Endothelial cell of umbilical vein (primary cell): ENCODE results near the gene PRPF39. TPM values are rescaled to one million over a fixed set of nuclear protein-coding genes. Genes with fewer than 3 reads are reported as not detected.

Experiments
- BruUV-seq: library from RNA; stranded (reverse); fragments of 400-500 nt; replicated peaks from 2 replicates; lab custom pipeline; 2021; lab: Mats Ljungman, UMichigan
- CTCF ChIA-PET: fragments of 300-600, 350-600 bp; sonication (Branson Sonifier 250); formaldehyde crosslinking; loops from one replicate; lab custom pipeline; 2021; ENCODE audit warnings: antibody characterized with exemption, inconsistent platforms; lab: Charles Lee
- POLR2A ChIA-PET: fragments of 300-600, 350-600 bp; sonication (Branson Sonifier 250); formaldehyde crosslinking; loops from one replicate; lab custom pipeline; 2021; ENCODE audit warnings: antibody characterized with exemption, inconsistent platforms; lab: Charles Lee
- DNase-seq: peaks from one replicate; pipeline ENCODE4 v3.0.0-alpha.2; 2011; ENCODE audit warnings: low read depth, low spot score
- FAIRE-seq: peaks from 2 replicates; lab custom pipeline; 2011; peaks lifted over from hg19 to GRCh38; lab: Jason Lieb, UNC
- H2AFZ ChIP-seq: 2 replicates; pipeline ENCODE4 v1.6.0; 2012; ENCODE audit warnings: low read depth, low read length, control low read depth, inconsistent platforms
- H3K27ac ChIP-seq: 2 replicates; pipeline ENCODE4 v1.5.1; 2011; ENCODE audit warnings: low read depth, mild to moderate bottlenecking, control low read depth, low read length, moderate library complexity; ENCODE audit not compliant: insufficient read depth
- H3K27me3 ChIP-seq, 2 experiments: 2 replicates each; pipeline versions ENCODE4 v1.6.0 to v1.6.1; 2011; ENCODE audit warnings: low read length in 2 of 2, mixed read lengths in 1 of 2; ENCODE audit not compliant: control insufficient read depth in 2 of 2, insufficient read depth in 2 of 2
- H3K36me3 ChIP-seq, 2 experiments: 2 replicates in 1 of 2; 3 replicates in 1 of 2; pipeline ENCODE4 v1.5.1; 2011; ENCODE audit warnings: low read length in 2 of 2, mild to moderate bottlenecking in 1 of 2, moderate library complexity in 1 of 2; ENCODE audit not compliant: control insufficient read depth in 2 of 2, insufficient read depth in 2 of 2; ENCODE audit errors: extremely low read depth in 1 of 2
- H3K4me1 ChIP-seq: 3 replicates; pipeline ENCODE4 v1.5.1; 2011; ENCODE audit warnings: mild to moderate bottlenecking, low read length; ENCODE audit not compliant: control insufficient read depth, insufficient read depth; ENCODE audit errors: extremely low read depth
- H3K4me2 ChIP-seq: 2 replicates; pipeline ENCODE4 v1.6.1; 2011; ENCODE audit warnings: low read length, control low read depth, mixed read lengths; ENCODE audit not compliant: insufficient read depth
- H3K4me3 ChIP-seq, 3 experiments: fragments of 200-600 bp in 1 of 3; sonication (generic), shearing (Covaris generic) in 1 of 3; replicated peaks in 1 of 3; 2 replicates each; pipeline ENCODE4 v1.5.1; 2011 to 2016; ENCODE audit warnings: control low read depth in 3 of 3, low read length in 3 of 3, mild to moderate bottlenecking in 2 of 3, inconsistent platforms in 1 of 3, low read depth in 1 of 3, moderate library complexity in 1 of 3; ENCODE audit not compliant: insufficient read depth in 1 of 3
- H3K79me2 ChIP-seq: 2 replicates; pipeline ENCODE4 v1.6.0; 2012; ENCODE audit warnings: low read length, inconsistent platforms; ENCODE audit not compliant: control insufficient read depth, insufficient read depth
- H3K9ac ChIP-seq: replicated peaks from 2 replicates; pipeline ENCODE3; 2011; ENCODE audit warnings: low read length, control low read depth; ENCODE audit not compliant: insufficient read depth; ENCODE audit errors: extremely low read depth
- H3K9me1 ChIP-seq: replicated peaks from 3 replicates; pipeline ENCODE4 v1.6.0; 2011; ENCODE audit warnings: mild to moderate bottlenecking, low read length; ENCODE audit not compliant: control insufficient read depth, insufficient read depth; ENCODE audit errors: extremely low read depth
- H3K9me3 ChIP-seq: replicated peaks from 2 replicates; pipeline ENCODE4 v1.5.1; 2012; ENCODE audit warnings: low read length, inconsistent platforms; ENCODE audit not compliant: control insufficient read depth, insufficient read depth
- H4K20me1 ChIP-seq: replicated peaks from 2 replicates; pipeline ENCODE3; 2011; ENCODE audit warnings: mild to moderate bottlenecking, low read length; ENCODE audit not compliant: control insufficient read depth, insufficient read depth; ENCODE audit errors: extremely low read depth
- EZH2 ChIP-seq: IDR thresholded peaks from 2 replicates; pipeline ENCODE4 v1.6.1; 2012; ENCODE audit warnings: borderline replicate concordance, low read depth, mild to moderate bottlenecking, moderate library complexity, low read length, inconsistent platforms; ENCODE audit not compliant: severe bottlenecking
- FOS ChIP-seq: IDR thresholded peaks from 2 replicates; pipeline ENCODE4 v1.6.1; 2011; ENCODE audit warnings: mild to moderate bottlenecking, low read length, moderate library complexity, borderline replicate concordance; ENCODE audit not compliant: insufficient read depth
- GATA2 ChIP-seq: IDR thresholded peaks from 2 replicates; pipeline ENCODE4 v1.7.0; 2011; ENCODE audit warnings: low read depth, mild to moderate bottlenecking, moderate library complexity, mixed read lengths, low read length; ENCODE audit not compliant: insufficient read length, insufficient read depth
- JUN ChIP-seq: IDR thresholded peaks from 2 replicates; pipeline ENCODE4 v1.6.1; 2011; ENCODE audit warnings: borderline replicate concordance, low read depth; ENCODE audit not compliant: insufficient read length, insufficient read depth
- MYC ChIP-seq: IDR thresholded peaks from one replicate; pipeline ENCODE4 v1.6.1; 2011; ENCODE audit warnings: mild to moderate bottlenecking, low read depth, low read length
- POLR2A ChIP-seq: IDR thresholded peaks from 2 replicates; pipeline ENCODE4 v1.6.1; 2012; ENCODE audit warnings: low read depth, mild to moderate bottlenecking, control low read depth, low read length
- POLR2AphosphoS5 ChIP-seq: IDR thresholded peaks from 2 replicates; pipeline ENCODE4 v1.6.1; 2012; ENCODE audit warnings: low read depth, mild to moderate bottlenecking, control low read depth, low read length, moderate library complexity; ENCODE audit not compliant: insufficient read depth
- dilution Hi-C: fragments of 300-500 bp; cut with MboI; formaldehyde crosslinking; loops from one replicate; pipeline ENCODE4 v1.15.0; 2019; ENCODE audit warnings: low sequenced_read_pairs; ENCODE audit not compliant: extremely low pct_ligation_motif_present
- intact Hi-C: fragments of 100-400 bp; cut with micrococcal nuclease; formaldehyde crosslinking; loops from one replicate; pipeline ENCODE4 v1.10.0; 2022
- polyA plus RNA-seq, 4 experiments: library from polyadenylated mRNA; depleted of rRNA in 3 of 4; stranded (reverse) in 3 of 4; unstranded in 1 of 4; fragments of >200 nt; gene quantifications; 2 replicates each; pipeline versions ENCODE4 v1.2.1 to v1.2.3, GENCODE V29; 2011 to 2012; ENCODE audit warnings: missing spikeins in 1 of 4
- total RNA-seq: library from RNA; stranded (reverse); gene quantifications from 2 replicates; pipeline ENCODE4 v1.2.3, GENCODE V29; 2021
- TF ChIP-seq, protein P1 (sequence below), 2 donors: IDR thresholded peaks; 1 replicate in 1 of 2; 2 replicates in 1 of 2; pipeline ENCODE4 v1.5.1; 2011; ENCODE audit warnings: low read length in 2 of 2, mild to moderate bottlenecking in 2 of 2, moderate library complexity in 2 of 2, control low read depth in 1 of 2, inconsistent platforms in 1 of 2, low read depth in 1 of 2; ENCODE audit not compliant: insufficient read depth in 1 of 2; ENCODE audit errors: extremely low read depth in 1 of 2
- TF ChIP-seq, protein P2 (sequence below): IDR thresholded peaks from 2 replicates; pipeline ENCODE4 v1.6.1; 2011; ENCODE audit not compliant: insufficient read depth, insufficient read length

PRPF39 gene
- total and polyA plus RNA-seq, 2 donors (not counting 3 experiments of a cell fraction or from before 2014, with no cell fraction given), result 24.8 to 44.4 TPM

DNA sequence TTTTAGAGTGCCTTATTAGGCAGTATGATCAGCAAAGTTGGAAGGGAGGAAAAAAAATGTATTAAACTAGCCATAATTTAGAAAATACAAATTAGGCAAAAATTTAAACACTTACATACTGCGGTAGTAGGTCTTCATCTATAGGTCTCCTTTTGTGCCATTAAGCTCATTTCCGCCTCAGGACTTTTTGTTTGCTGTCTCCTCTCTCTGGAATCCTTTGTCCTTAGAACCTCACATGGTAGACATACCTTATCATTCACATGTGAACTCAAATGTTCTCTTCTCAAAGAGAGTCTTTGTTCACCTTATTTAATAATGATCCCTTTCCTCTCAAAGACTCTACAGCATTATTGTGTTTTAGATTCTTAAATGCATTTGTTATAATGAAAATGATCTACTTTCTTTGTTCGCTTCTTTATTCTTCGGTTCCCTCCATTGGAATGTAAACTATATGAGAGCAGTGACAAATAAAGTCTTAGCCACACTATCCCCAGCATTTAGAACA, 66.5 kb downstream of the PRPF39 start:
- no peak for FAIRE-seq
- POLR2A ChIA-PET, result no interaction called here

DNA sequence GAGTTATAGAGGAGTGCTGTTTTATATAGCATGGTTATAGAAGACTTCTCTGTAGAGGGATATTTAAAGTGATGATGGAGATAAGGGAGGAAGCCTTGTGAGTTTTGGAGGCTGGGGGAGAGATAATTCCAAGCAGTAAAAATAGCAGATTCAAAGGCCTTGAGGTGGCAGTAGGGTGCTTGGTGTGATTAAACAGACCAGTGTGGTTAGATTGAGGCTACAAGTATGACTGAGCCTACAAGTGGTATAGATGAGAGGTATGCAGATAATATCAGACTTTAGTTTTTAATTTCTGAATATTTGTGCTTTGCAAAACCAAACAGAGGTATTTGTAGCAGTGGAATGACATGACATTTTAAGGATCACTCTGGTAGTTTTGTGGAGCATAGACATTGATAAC, 72.2 kb downstream of the PRPF39 start:
- H3K4me1 ChIP-seq, result no peaks in the 10 kb centered on the region
- H3K79me2 ChIP-seq, result no peaks in the 10 kb centered on the region
- ChIA-PET POLR2A (no interaction called here), CTCF (no interaction called here)
- no peaks in the 10 kb centered on the region for H3K9me1 ChIP-seq
- H3K27ac ChIP-seq, result no peak overlapping the region
- no peak overlapping the region for H3K9ac ChIP-seq
- H3K9me3 ChIP-seq, result no peaks in the 10 kb centered on the region
- no peak overlapping the region for H3K4me2 ChIP-seq
- DNase-seq (no peak), FAIRE-seq (no peak)
- no peaks in the 10 kb centered on the region for H3K36me3 ChIP-seq
- no TSS peak for BruUV-seq
- no peaks in the 10 kb centered on the region for H3K27me3 ChIP-seq
- H2AFZ ChIP-seq, result no peak overlapping the region
- no peaks in the 10 kb centered on the region for H4K20me1 ChIP-seq
- intact Hi-C loops (no loop called here), dilution Hi-C loops (no loop called here)
- H3K4me3 ChIP-seq, result no peak overlapping the region
- TF ChIP-seq, protein P1, sequence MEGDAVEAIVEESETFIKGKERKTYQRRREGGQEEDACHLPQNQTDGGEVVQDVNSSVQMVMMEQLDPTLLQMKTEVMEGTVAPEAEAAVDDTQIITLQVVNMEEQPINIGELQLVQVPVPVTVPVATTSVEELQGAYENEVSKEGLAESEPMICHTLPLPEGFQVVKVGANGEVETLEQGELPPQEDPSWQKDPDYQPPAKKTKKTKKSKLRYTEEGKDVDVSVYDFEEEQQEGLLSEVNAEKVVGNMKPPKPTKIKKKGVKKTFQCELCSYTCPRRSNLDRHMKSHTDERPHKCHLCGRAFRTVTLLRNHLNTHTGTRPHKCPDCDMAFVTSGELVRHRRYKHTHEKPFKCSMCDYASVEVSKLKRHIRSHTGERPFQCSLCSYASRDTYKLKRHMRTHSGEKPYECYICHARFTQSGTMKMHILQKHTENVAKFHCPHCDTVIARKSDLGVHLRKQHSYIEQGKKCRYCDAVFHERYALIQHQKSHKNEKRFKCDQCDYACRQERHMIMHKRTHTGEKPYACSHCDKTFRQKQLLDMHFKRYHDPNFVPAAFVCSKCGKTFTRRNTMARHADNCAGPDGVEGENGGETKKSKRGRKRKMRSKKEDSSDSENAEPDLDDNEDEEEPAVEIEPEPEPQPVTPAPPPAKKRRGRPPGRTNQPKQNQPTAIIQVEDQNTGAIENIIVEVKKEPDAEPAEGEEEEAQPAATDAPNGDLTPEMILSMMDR (IDR thresholded peaks at IDR 0.05; ENCODE audit: extremely low read depth in 1 of 2, insufficient read depth in 1 of 2, low read depth in 1 of 2, low read length in 2 of 2), result no peak
- TF ChIP-seq MYC (no peak), JUN (no peak), GATA2 (no peak), POLR2A (no peak), POLR2AphosphoS5 (no peak), EZH2 (no peak), FOS (no peak)
- TF ChIP-seq, protein P2, sequence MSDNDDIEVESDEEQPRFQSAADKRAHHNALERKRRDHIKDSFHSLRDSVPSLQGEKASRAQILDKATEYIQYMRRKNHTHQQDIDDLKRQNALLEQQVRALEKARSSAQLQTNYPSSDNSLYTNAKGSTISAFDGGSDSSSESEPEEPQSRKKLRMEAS, result no peak

More for the DNA sequence above, 66.5 kb downstream of the PRPF39 start:
- no TSS peak for BruUV-seq
- no peak overlapping the region for H3K4me3 ChIP-seq
- no peaks in the 10 kb centered on the region for H3K4me1 ChIP-seq
- dilution Hi-C loops, result no loop called here
- TF ChIP-seq, protein P1 (IDR thresholded peaks at IDR 0.05; ENCODE audit: extremely low read depth in 1 of 2, insufficient read depth in 1 of 2, low read depth in 1 of 2, low read length in 2 of 2), result no peak
- TF ChIP-seq POLR2AphosphoS5 (no peak), EZH2 (no peak), MYC (no peak), JUN (no peak), POLR2A (no peak), GATA2 (no peak)
- no peaks in the 10 kb centered on the region for H3K27me3 ChIP-seq
- H4K20me1 ChIP-seq, result no peaks in the 10 kb centered on the region
- peaks cover 6% of the 10 kb centered on the region for H3K79me2 ChIP-seq
- no peak overlapping the region for H2AFZ ChIP-seq
- no peak overlapping the region for H3K27ac ChIP-seq
- H3K9me1 ChIP-seq, result no peaks in the 10 kb centered on the region
- CTCF ChIA-PET, result interaction anchor here (1.6 to 2.0 kb wide), 2 partner anchors 10 to 103 kb away, joined by 3 to 7 read pairs; partner anchors contain the start of gene MIS18BP1
- no peak for DNase-seq
- intact Hi-C loops, result no loop called here
- no peaks in the 10 kb centered on the region for H3K36me3 ChIP-seq
- no peak overlapping the region for H3K9ac ChIP-seq
- no peak overlapping the region for H3K4me2 ChIP-seq
- no peaks in the 10 kb centered on the region for H3K9me3 ChIP-seq
